ENCODE measurements around the gene ANKAR.

GRCh38 chr2:189684811-189685210 lies 10.3 kb downstream of the ANKAR start:
- TF ChIP-seq CTCF (IDR thresholded peaks at IDR 0.05) (no peak), POLR2A (IDR thresholded peaks at IDR 0.05) (no peak), POLR2AphosphoS5 (IDR thresholded peaks at IDR 0.05) (no peak), EP300 (IDR thresholded peaks at IDR 0.05) (no peak)

All from suprapubic skin (tissue), 4 donors.